A549 (cell line): Measurements from ENCODE around the gene GRID1. TPM values are rescaled to one million over a fixed set of nuclear protein-coding genes. Genes with fewer than 3 reads are reported as not detected.
A peak's percentile ranks its signal among the peaks of the same experiment; 100 is the strongest.

ENCODE experiments used
- ATAC-seq, 2 experiments: fragments of 200-7000 bp in 1 of 2; fragments of >200 bp in 1 of 2; cut with Nextera tagmentation in 1 of 2; cut with Tn5 transposase in 1 of 2; 3 replicates each; pipeline versions ENCODE4 v1.8.0 to v1.9.1; 2018 to 2020; ENCODE audit warnings: mild to moderate bottlenecking in 1 of 2, moderate library complexity in 1 of 2
- CTCF ChIA-PET: fragments of 300-600 bp; sonication (Branson Sonifier 250); formaldehyde crosslinking; extraction: SDS; loops from one replicate; lab custom pipeline; 2021; ENCODE audit warnings: antibody characterized with exemption, inconsistent platforms; lab: Yijun Ruan, JAX
- POLR2A ChIA-PET: fragments of 350-600 bp; formaldehyde crosslinking; extraction: SDS; loops from one replicate; lab custom pipeline; 2021; ENCODE audit warnings: antibody characterized with exemption, inconsistent platforms; lab: Yijun Ruan, JAX
- DNase-seq, 2 experiments: peaks; one replicate each; pipeline versions ENCODE4 v3.0.0 to v3.0.0-alpha.2; 2011 to 2016; ENCODE audit warnings: low read depth in 1 of 2, low spot score in 1 of 2
- FAIRE-seq: peaks from 2 replicates; lab custom pipeline; 2011; peaks lifted over from hg19 to GRCh38; lab: Jason Lieb, UNC
- H3K27ac ChIP-seq, 2 experiments: fragments of >200 bp; sonication (Bioruptor Twin); formaldehyde crosslinking; 3 replicates each; pipeline ENCODE4 v1.5.1; 2016 to 2017
- H3K4me1 ChIP-seq: fragments of >200 bp; sonication (Bioruptor Twin); formaldehyde crosslinking; 3 replicates; pipeline ENCODE4 v1.6.1; 2016
- H3K4me2 ChIP-seq: fragments of >200 bp; sonication (Bioruptor Twin); formaldehyde crosslinking; 3 replicates; pipeline ENCODE4 v1.6.1; 2016
- H3K4me3 ChIP-seq: fragments of >200 bp; sonication (Bioruptor Twin); formaldehyde crosslinking; 3 replicates; pipeline ENCODE4 v1.5.1; 2016
- H3K9me3 ChIP-seq: fragments of >200 bp; sonication (Bioruptor Twin); formaldehyde crosslinking; 3 replicates; pipeline ENCODE4 v1.6.1; 2016
- BHLHE40 ChIP-seq: IDR thresholded peaks from 2 replicates; pipeline ENCODE4 v1.6.1; 2012; ENCODE audit warnings: low read depth, low read length, inconsistent platforms
- E2F6 ChIP-seq: IDR thresholded peaks from 2 replicates; pipeline ENCODE4 v1.6.1; 2012; ENCODE audit warnings: low read depth, borderline replicate concordance
- EHMT2 ChIP-seq: fragments of 200-600 bp; sonication (generic); IDR thresholded peaks from 2 replicates; pipeline ENCODE4 v1.6.1; 2016; ENCODE audit warnings: antibody characterized with exemption, low read depth, mild to moderate bottlenecking, moderate library complexity
- EP300 ChIP-seq, 2 experiments: fragments of >200 bp; sonication (Bioruptor Twin); formaldehyde crosslinking; IDR thresholded peaks; 2 replicates in 1 of 2; 3 replicates in 1 of 2; pipeline ENCODE4 v1.6.1; 2016 to 2017
- HES2 ChIP-seq: fragments of >200 bp; sonication (Bioruptor Twin); formaldehyde crosslinking; IDR thresholded peaks from 2 replicates; pipeline ENCODE4 v1.6.1; 2016
- HEYL ChIP-seq: fragments of 250-450 bp; sonication (Bioruptor Pico); IDR thresholded peaks from 2 replicates; pipeline ENCODE4 v1.8.0; 2021; ENCODE audit warnings: mild to moderate bottlenecking, moderate library complexity
- MAX ChIP-seq: IDR thresholded peaks from 2 replicates; pipeline ENCODE4 v1.6.1; 2012
- PHF8 ChIP-seq: fragments of 200-600 bp; sonication (generic); IDR thresholded peaks from 2 replicates; pipeline ENCODE4 v1.6.1; 2016; ENCODE audit warnings: low read depth, mild to moderate bottlenecking, antibody characterized with exemption, moderate library complexity, borderline replicate concordance
- RAD21 ChIP-seq, 2 experiments: fragments of >200 bp in 1 of 2; sonication (Bioruptor Twin) in 1 of 2; formaldehyde crosslinking in 1 of 2; IDR thresholded peaks in 1 of 2; conservative IDR thresholded peaks in 1 of 2; 2 replicates in 1 of 2; 3 replicates in 1 of 2; pipeline ENCODE4 v1.6.1; 2012 to 2018; ENCODE audit warnings: inconsistent platforms in 1 of 2
- RARB ChIP-seq: fragments of 250-450 bp; sonication (Bioruptor Pico); IDR thresholded peaks from 2 replicates; pipeline ENCODE4 v1.8.0; 2021; ENCODE audit warnings: mild to moderate bottlenecking, moderate library complexity
- REST ChIP-seq: fragments of 200-600 bp; sonication (generic); IDR thresholded peaks from 2 replicates; pipeline ENCODE4 v1.6.1; 2016; ENCODE audit warnings: antibody characterized with exemption, mild to moderate bottlenecking, moderate library complexity
- RNF2 ChIP-seq: fragments of 200-600 bp; sonication (generic); IDR thresholded peaks from 2 replicates; pipeline ENCODE4 v1.6.1; 2016; ENCODE audit warnings: low read depth, mild to moderate bottlenecking, antibody characterized with exemption, moderate library complexity, borderline replicate concordance
- TFCP2L1 ChIP-seq: fragments of 250-450 bp; sonication (Bioruptor Pico); IDR thresholded peaks from 2 replicates; pipeline ENCODE4 v1.5.0; 2021; ENCODE audit warnings: mild to moderate bottlenecking
- TP53 ChIP-seq: fragments of 250-450 bp; sonication (Bioruptor Pico); IDR thresholded peaks from 2 replicates; pipeline ENCODE4 v1.5.0; 2021; ENCODE audit warnings: mild to moderate bottlenecking, moderate library complexity
- USF2 ChIP-seq: fragments of 450-650 bp; IDR thresholded peaks from 2 replicates; pipeline ENCODE4 v1.6.1; 2014; ENCODE audit warnings: antibody characterized with exemption
- ZNF302 ChIP-seq: fragments of 250-450 bp; sonication (Bioruptor Pico); IDR thresholded peaks from 2 replicates; pipeline ENCODE4 v1.9.0; 2021; ENCODE audit warnings: inconsistent platforms, mild to moderate bottlenecking, moderate library complexity
- ZSCAN20 ChIP-seq: fragments of 250-450 bp; sonication (Bioruptor Pico); IDR thresholded peaks from 2 replicates; pipeline ENCODE4 v1.8.0; 2022; ENCODE audit warnings: mild to moderate bottlenecking, moderate library complexity
- WGBS: methylation state at CpG from one replicate; pipeline ENCODE4 v1.1.6; 2017; ENCODE audit errors: missing lambda C conversion rate; 5-methylcytosine and 5-hydroxymethylcytosine counted together
- polyA plus RNA-seq, 4 experiments: library from polyadenylated mRNA; depleted of rRNA in 3 of 4; stranded (reverse); fragments of >200 nt; fragmentation: RNase III in 1 of 4; extraction: RNeasy Plus Mini Kit Qiagen cat#74134 plus additional on column Dnase treatment in 1 of 4; gene quantifications; 2 replicates in 3 of 4; 3 replicates in 1 of 4; pipeline ENCODE4 v1.2.3, GENCODE V29; 2011 to 2017

GRID1 gene
- polyA plus RNA-seq, 2 of the 4 experiments (the other 2 are of a cell fraction) = 0.14 to 0.30 TPM

- Histone ChIP-seq H3K4me3 (no peak overlapping the region), H3K27ac (no peak overlapping the region), H3K4me2 (no peak overlapping the region), H3K9me3 (no peaks in the 10 kb centered on the region), H3K4me1 (no peaks in the 10 kb centered on the region)
- 70% methylated on average over 9 of the region's 9 CpGs for WGBS
- no peak for DNase-seq
- FAIRE-seq = no peak
- ATAC-seq = peak; percentile 21 to 41; a peak in 2 of 6 replicates
- TF ChIP-seq E2F6 (no peak), EHMT2 (no peak), ZNF302 (CRISPR knock-in tag) (no peak), EP300 (IDR thresholded peaks at IDR 0.05) (no peak), BHLHE40 (no peak), ZSCAN20 (CRISPR knock-in tag) (no peak), PHF8 (no peak), TFCP2L1 (no peak), HEYL (CRISPR knock-in tag) (no peak), MAX (no peak), RARB (CRISPR knock-in tag) (no peak)
- ChIA-PET CTCF (interaction anchor here (2.2 to 6.0 kb wide), 3 partner anchors 8 to 193 kb away, joined by 5 to 31 read pairs (median 17); no protein-coding TSS in a partner anchor), POLR2A (no interaction called here)
Observed at GRCh38 chr10:86393362-86393761, 26.8 kb upstream of the GRID1 start.

GRCh38 chr10:86392723-86393094 lies 26.1 kb upstream of the GRID1 start:
- FAIRE-seq = no peak
- POLR2A ChIA-PET = no interaction called here
- 86% methylated on average over 7 of the region's 7 CpGs for WGBS

More at GRCh38 chr10:86392723-86393094, 26.1 kb upstream of the GRID1 start:
- Histone ChIP-seq H3K4me3 (no peak overlapping the region), H3K9me3 (no peaks in the 10 kb centered on the region), H3K4me1 (no peaks in the 10 kb centered on the region), H3K27ac (no peak overlapping the region), H3K4me2 (no peak overlapping the region)
- ATAC-seq (no peak), DNase-seq (no peak)
- TF ChIP-seq USF2 (no peak), RAD21 (conservative IDR thresholded peaks at IDR 0.05 in 1 of 2, IDR thresholded peaks at IDR 0.05 in 1 of 2) (no peak), RNF2 (no peak), TP53 (CRISPR knock-in tag) (no peak), REST (no peak), EHMT2 (no peak), HEYL (CRISPR knock-in tag) (no peak), HES2 (no peak)
- CTCF ChIA-PET = interaction anchor here (1.2 to 6.0 kb wide), 5 partner anchors 8 to 194 kb away, joined by 5 to 31 read pairs (median 6); no protein-coding TSS in a partner anchor
